ENCODE measurements around the gene MCC. TPM values are rescaled to one million over a fixed set of nuclear protein-coding genes. Genes with fewer than 3 reads are reported as not detected.

MCC gene
- total and polyA plus RNA-seq, 2 of the 4 experiments (the other 2 are of a cell fraction), result 5.0 to 20.6 TPM

DNA sequence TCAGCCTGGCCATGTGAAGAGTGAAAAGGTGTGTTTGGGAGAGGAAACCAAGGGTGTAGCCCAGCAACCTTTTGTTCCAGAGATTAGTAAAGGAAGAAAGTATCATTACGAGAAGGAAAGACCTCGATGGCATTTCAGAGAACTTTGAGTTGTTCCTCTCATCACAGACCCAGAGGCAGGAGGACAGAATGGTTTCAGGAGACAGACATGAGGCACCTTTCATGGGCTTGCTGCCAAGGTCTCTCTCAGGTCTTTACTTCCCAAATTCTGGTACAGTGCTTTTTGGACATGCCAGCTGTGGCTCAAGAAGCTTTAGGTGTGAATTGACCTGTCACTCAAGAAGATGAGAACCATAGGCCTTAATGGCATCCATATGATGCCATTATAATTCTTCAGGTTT, 2.8 kb upstream of the MCC start:
- Histone ChIP-seq H3K56ac (ENCODE audit: extremely low read depth, insufficient read depth, low read length) (no peak overlapping the region), H4K20me1 (ENCODE audit: insufficient read depth, low read length) (no peaks in the 10 kb centered on the region), H2AFZ (replicated peaks; ENCODE audit: low read length, poor library complexity) (no peak overlapping the region), H2BK20ac (ENCODE audit: low read depth, low read length) (no peak overlapping the region), H3K23ac (ENCODE audit: low read depth, low read length) (no peak overlapping the region), H4K8ac (ENCODE audit: low read depth in 2 of 2, low read length in 2 of 2) (no peak overlapping the region), H4K91ac (ENCODE audit: insufficient read depth, low read depth, low read length) (no peak overlapping the region), H3K36me3 (ENCODE audit: control insufficient read depth, insufficient read depth, low read length) (no peaks in the 10 kb centered on the region), H3K4ac (ENCODE audit: low read depth, low read length) (no peak overlapping the region), H3K79me1 (ENCODE audit: low read depth in 1 of 2, low read length in 2 of 2) (peaks cover 0 to 11% of the 10 kb centered on the region in 2 experiments; a peak in 1 of 4 replicates), H3K9me3 (ENCODE audit: control insufficient read depth, insufficient read depth, low read length) (peaks cover 6% of the 10 kb centered on the region), H3K9me1 (ENCODE audit: insufficient read depth, low read length) (0 out of 2 replicates have a peak, but pooled peaks cover 3% of the 10 kb centered on the region), H2BK5ac (ENCODE audit: low read depth, low read length, poor library complexity, severe bottlenecking) (no peak overlapping the region), H3K4me1 (ENCODE audit: control insufficient read depth, insufficient read depth, low read length) (peaks cover 8% of the 10 kb centered on the region), H3K27ac (ENCODE audit: insufficient read depth, low read length) (no peak overlapping the region), H2BK15ac (ENCODE audit: low read depth, low read length) (no peak overlapping the region), H3K4me2 (ENCODE audit: low read depth, low read length) (no peak overlapping the region), H2AK9ac (replicated peaks; ENCODE audit: low read depth, low read length, poor library complexity) (no peak overlapping the region), H3K27me3 (ENCODE audit: control insufficient read depth, insufficient read depth, low read length) (no peaks in the 10 kb centered on the region), H3K18ac (ENCODE audit: low read depth, low read length) (no peak overlapping the region), H4K5ac (ENCODE audit: low read depth, low read length) (peak overlapping the region; percentile 12; the same call in 1 of the 2 replicates), H3K4me3 (ENCODE audit: insufficient read depth, low read depth, low read length) (no peak overlapping the region), H2AK5ac (ENCODE audit: low read depth, low read length) (no peak overlapping the region), H3K9ac (ENCODE audit: low read depth, low read length) (no peak overlapping the region), H2BK120ac (ENCODE audit: low read depth, low read length) (no peak overlapping the region), H3K14ac (replicated peaks; ENCODE audit: low read depth, low read length) (no peak overlapping the region)
- no peak for DNase-seq
- intact Hi-C loops (cut with micrococcal nuclease) (no loop called here), in situ Hi-C loops (cut with MboI; ENCODE audit: low sequenced_read_pairs) (no loop called here), dilution Hi-C loops (cut with HindIII; ENCODE audit: low sequenced_read_pairs, unreplicated experiment) (no loop called here)
- no CpG with 5 or more reads among the region's 2 CpGs for WGBS, 2 experiments (ENCODE audit: extremely low coverage in 2 of 2, insufficient read length in 1 of 2)
- POLR2A ChIA-PET (ENCODE audit: unreplicated experiment), result no interaction called here
- BruUV-seq (replicated peaks), result no TSS peak
- TF ChIP-seq FOS (IDR thresholded peaks at IDR 0.05; ENCODE audit: low read depth, low read length), result no peak
- no peak for TF ChIP-seq NFE2L2 (IDR thresholded peaks at IDR 0.05; ENCODE audit: low read depth, low read length)
- no peak for TF ChIP-seq RCOR1 (IDR thresholded peaks at IDR 0.05; ENCODE audit: insufficient replicate concordance, low read length)
- no peak for TF ChIP-seq SMC3 (IDR thresholded peaks at IDR 0.05; ENCODE audit: low read depth, low read length)
- no peak for TF ChIP-seq MAFK (IDR thresholded peaks at IDR 0.05; ENCODE audit: low read depth, low read length)
- TF ChIP-seq, protein P1, sequence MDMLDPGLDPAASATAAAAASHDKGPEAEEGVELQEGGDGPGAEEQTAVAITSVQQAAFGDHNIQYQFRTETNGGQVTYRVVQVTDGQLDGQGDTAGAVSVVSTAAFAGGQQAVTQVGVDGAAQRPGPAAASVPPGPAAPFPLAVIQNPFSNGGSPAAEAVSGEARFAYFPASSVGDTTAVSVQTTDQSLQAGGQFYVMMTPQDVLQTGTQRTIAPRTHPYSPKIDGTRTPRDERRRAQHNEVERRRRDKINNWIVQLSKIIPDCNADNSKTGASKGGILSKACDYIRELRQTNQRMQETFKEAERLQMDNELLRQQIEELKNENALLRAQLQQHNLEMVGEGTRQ (IDR thresholded peaks at IDR 0.05; ENCODE audit: low read depth, low read length), result no peak
- no peak for TF ChIP-seq MAZ (IDR thresholded peaks at IDR 0.05; ENCODE audit: borderline replicate concordance, low read depth, low read length)
- no peak for TF ChIP-seq RAD21 (IDR thresholded peaks at IDR 0.05; ENCODE audit: low read length)
- no peak for TF ChIP-seq CEBPB (IDR thresholded peaks at IDR 0.05; ENCODE audit: low read depth, low read length)
- TF ChIP-seq, protein P2, sequence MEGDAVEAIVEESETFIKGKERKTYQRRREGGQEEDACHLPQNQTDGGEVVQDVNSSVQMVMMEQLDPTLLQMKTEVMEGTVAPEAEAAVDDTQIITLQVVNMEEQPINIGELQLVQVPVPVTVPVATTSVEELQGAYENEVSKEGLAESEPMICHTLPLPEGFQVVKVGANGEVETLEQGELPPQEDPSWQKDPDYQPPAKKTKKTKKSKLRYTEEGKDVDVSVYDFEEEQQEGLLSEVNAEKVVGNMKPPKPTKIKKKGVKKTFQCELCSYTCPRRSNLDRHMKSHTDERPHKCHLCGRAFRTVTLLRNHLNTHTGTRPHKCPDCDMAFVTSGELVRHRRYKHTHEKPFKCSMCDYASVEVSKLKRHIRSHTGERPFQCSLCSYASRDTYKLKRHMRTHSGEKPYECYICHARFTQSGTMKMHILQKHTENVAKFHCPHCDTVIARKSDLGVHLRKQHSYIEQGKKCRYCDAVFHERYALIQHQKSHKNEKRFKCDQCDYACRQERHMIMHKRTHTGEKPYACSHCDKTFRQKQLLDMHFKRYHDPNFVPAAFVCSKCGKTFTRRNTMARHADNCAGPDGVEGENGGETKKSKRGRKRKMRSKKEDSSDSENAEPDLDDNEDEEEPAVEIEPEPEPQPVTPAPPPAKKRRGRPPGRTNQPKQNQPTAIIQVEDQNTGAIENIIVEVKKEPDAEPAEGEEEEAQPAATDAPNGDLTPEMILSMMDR (conservative IDR thresholded peaks at IDR 0.05; ENCODE audit: low read depth, low read length), result no peak
- no peak for TF ChIP-seq MXI1 (IDR thresholded peaks at IDR 0.05; ENCODE audit: borderline replicate concordance, low read depth, low read length)
- no peak for TF ChIP-seq RFX5 (IDR thresholded peaks at IDR 0.05; ENCODE audit: low read depth, low read length)
- TF ChIP-seq BHLHE40 (IDR thresholded peaks at IDR 0.05; ENCODE audit: low read depth, low read length), result no peak
- TF ChIP-seq POLR2A (IDR thresholded peaks at IDR 0.05; ENCODE audit: low read depth, low read length), result no peak
- TF ChIP-seq, protein P3, sequence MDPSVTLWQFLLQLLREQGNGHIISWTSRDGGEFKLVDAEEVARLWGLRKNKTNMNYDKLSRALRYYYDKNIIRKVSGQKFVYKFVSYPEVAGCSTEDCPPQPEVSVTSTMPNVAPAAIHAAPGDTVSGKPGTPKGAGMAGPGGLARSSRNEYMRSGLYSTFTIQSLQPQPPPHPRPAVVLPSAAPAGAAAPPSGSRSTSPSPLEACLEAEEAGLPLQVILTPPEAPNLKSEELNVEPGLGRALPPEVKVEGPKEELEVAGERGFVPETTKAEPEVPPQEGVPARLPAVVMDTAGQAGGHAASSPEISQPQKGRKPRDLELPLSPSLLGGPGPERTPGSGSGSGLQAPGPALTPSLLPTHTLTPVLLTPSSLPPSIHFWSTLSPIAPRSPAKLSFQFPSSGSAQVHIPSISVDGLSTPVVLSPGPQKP (IDR thresholded peaks at IDR 0.05; ENCODE audit: borderline replicate concordance, low read depth, low read length), result no peak
- no peak for TF ChIP-seq CHD1 (IDR thresholded peaks at IDR 0.05; ENCODE audit: low read depth, low read length)
- ATAC-seq (ENCODE audit: low read depth), result no peak
- CTCF ChIA-PET, result interaction anchor here (0.7 kb wide), 1 partner anchor 12 kb away, joined by 3 read pairs; no protein-coding TSS in a partner anchor
